ENCODE data around the gene LGALS9. TPM values are rescaled to one million over a fixed set of nuclear protein-coding genes. Genes with fewer than 3 reads are reported as not detected.

LGALS9 gene
- total and polyA plus RNA-seq, 2 donors (not counting 3 experiments of a cell fraction or from before 2014, with no cell fraction given): 52.4 to 65.2 TPM

DNA sequence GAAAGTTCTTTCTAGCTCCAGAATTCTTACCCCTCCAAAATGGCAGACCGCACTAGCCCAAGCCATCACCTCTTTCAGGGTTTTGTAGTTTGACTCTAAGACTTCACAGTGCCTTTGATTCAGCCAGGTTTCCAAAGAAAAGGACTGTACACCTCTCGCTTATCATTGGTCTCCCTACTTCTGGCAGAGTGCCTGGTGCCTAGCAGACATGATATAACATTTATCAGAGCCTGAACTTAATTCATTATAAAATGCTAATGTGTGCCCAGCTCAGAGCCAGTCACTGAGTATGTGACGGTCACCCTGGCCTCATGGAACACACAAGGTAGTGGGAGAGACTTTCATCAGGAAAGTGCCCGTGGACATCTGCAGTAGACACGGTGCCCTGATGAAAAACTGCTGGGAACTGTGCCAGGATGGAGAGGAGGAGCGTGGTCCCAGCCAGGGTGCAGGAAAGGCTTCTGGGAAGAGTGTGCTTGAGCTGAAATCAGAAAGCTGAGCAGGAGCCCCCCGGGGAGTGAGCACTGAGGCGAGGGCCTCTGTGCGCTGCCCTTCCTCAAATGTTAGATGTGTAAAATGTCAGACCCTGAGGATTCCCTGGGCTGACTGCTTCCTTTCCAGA, 34.3 kb upstream of the LGALS9 start:
- peaks cover 3% of the 10 kb centered on the region for H3K4me1 ChIP-seq (ENCODE audit: control insufficient read depth, extremely low read depth, insufficient read depth, low read length)
- DNase-seq (ENCODE audit: low read depth, low spot score) (no peak), FAIRE-seq (no peak)
- H3K79me2 ChIP-seq (ENCODE audit: control insufficient read depth, insufficient read depth, low read length): no peaks in the 10 kb centered on the region
- no peak overlapping the region for H3K27ac ChIP-seq (ENCODE audit: insufficient read depth, low read depth, low read length)
- H3K9me1 ChIP-seq (replicated peaks; ENCODE audit: control insufficient read depth, extremely low read depth, insufficient read depth, low read length): no peaks in the 10 kb centered on the region
- ChIA-PET CTCF (interaction anchor here (1.1 to 3.7 kb wide), 5 partner anchors 30 to 360 kb away, joined by 3 to 22 read pairs (median 7); no protein-coding TSS in a partner anchor), POLR2A (no interaction called here)
- no peak overlapping the region for H3K9ac ChIP-seq (replicated peaks; ENCODE audit: extremely low read depth, insufficient read depth, low read length)
- no peak for TF ChIP-seq JUN (IDR thresholded peaks at IDR 0.05; ENCODE audit: borderline replicate concordance, insufficient read depth, insufficient read length, low read depth)
- TF ChIP-seq, protein P1, sequence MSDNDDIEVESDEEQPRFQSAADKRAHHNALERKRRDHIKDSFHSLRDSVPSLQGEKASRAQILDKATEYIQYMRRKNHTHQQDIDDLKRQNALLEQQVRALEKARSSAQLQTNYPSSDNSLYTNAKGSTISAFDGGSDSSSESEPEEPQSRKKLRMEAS (IDR thresholded peaks at IDR 0.05; ENCODE audit: insufficient read depth, insufficient read length): no peak
- no peak for TF ChIP-seq CTCF (IDR thresholded peaks at IDR 0.05; ENCODE audit: extremely low read depth in 1 of 2, insufficient read depth in 1 of 2, low read depth in 1 of 2, low read length in 2 of 2)
- no peak for TF ChIP-seq FOS (IDR thresholded peaks at IDR 0.05; ENCODE audit: borderline replicate concordance, insufficient read depth, low read length)
- no peak for TF ChIP-seq POLR2AphosphoS5 (IDR thresholded peaks at IDR 0.05; ENCODE audit: insufficient read depth, low read depth, low read length)
- no peak for TF ChIP-seq EZH2 (IDR thresholded peaks at IDR 0.05; ENCODE audit: borderline replicate concordance, low read depth, low read length, severe bottlenecking)
- no peak for TF ChIP-seq MYC (IDR thresholded peaks at IDR 0.05; ENCODE audit: low read depth, low read length)
- no peak for TF ChIP-seq GATA2 (IDR thresholded peaks at IDR 0.05; ENCODE audit: insufficient read depth, insufficient read length, low read depth, low read length)
- no peak for TF ChIP-seq POLR2A (IDR thresholded peaks at IDR 0.05; ENCODE audit: low read depth, low read length)
- H3K9me3 ChIP-seq (replicated peaks; ENCODE audit: control insufficient read depth, insufficient read depth, low read length): no peaks in the 10 kb centered on the region
- no peak overlapping the region for H2AFZ ChIP-seq (ENCODE audit: low read depth, low read length)
- H4K20me1 ChIP-seq (replicated peaks; ENCODE audit: control insufficient read depth, extremely low read depth, insufficient read depth, low read length): no peaks in the 10 kb centered on the region
- dilution Hi-C loops (cut with MboI; ENCODE audit: extremely low pct_ligation_motif_present, low sequenced_read_pairs): no loop called here
- H3K27me3 ChIP-seq (ENCODE audit: control insufficient read depth in 2 of 2, insufficient read depth in 2 of 2, low read length in 2 of 2): no peaks in the 10 kb centered on the region
- H3K4me2 ChIP-seq (ENCODE audit: insufficient read depth, low read length): no peak overlapping the region
- no peak overlapping the region for H3K4me3 ChIP-seq (replicated peaks in 1 of 3; ENCODE audit: insufficient read depth in 1 of 3, low read depth in 1 of 3, low read length in 3 of 3)
- BruUV-seq (replicated peaks): no TSS peak
- intact Hi-C loops (cut with micrococcal nuclease): no loop called here
- H3K36me3 ChIP-seq (ENCODE audit: control insufficient read depth in 2 of 2, extremely low read depth in 1 of 2, insufficient read depth in 2 of 2, low read length in 2 of 2): peaks cover 6 to 37% of the 10 kb centered on the region in 2 experiments

Data from endothelial cell of umbilical vein (primary cell).